ENCODE results near the gene DCHS2.

Gene DCHS2, protein sequence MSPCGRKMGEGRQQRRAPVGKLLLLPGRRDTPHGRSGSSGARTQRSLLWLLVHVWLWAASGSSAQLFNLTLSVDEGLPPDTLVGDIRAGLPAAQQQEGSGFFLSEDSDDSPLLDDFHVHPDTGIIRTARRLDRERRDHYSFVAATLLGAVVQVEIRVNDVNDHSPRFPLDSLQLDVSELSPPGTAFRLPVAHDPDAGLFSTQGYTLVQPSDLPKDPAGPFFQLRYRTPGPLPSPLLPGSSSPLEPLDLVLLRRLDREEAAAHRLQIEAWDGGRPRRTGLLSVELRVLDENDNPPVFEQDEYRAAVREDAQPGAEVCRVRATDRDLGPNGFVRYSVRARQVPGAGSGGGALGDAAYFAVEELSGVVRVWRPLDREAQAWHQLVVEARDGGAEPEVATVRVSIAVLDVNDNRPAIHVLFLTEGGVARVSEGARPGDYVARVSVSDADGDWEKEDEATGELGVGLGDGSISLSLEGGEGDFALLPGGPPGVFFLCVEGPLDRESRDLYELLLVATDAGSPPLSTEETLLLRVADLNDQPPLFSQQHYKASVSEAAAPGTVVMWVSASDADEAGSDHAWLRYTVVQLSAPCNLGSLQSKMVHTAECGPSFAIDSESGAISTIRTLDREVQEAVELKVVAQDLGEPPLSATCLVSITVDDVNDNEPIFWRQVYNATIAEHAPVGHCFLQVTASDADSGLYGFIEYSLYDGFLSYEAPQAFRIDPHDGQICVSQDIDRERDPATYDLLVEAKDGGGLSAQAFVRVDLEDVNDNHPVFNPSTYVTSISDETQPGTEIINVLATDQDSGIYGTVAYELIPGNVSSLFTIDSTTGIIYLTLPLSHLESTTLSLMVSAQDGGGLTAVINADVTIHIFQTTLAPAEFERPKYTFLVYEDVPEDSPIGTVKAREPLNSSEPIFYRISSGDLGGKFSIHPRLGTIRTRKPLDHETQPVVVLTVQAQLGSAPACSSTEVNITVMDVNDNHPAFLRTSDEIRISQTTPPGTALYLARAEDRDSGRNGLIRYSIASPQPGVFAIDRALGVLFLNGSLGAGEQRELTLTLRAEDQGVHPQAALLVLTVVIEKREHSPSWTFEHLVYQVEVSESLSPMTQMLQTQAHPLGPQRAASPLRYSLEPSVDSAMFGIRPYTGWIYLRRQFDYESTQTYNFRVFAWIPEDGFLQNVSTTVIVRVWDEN (N-terminal part only)

DNA sequence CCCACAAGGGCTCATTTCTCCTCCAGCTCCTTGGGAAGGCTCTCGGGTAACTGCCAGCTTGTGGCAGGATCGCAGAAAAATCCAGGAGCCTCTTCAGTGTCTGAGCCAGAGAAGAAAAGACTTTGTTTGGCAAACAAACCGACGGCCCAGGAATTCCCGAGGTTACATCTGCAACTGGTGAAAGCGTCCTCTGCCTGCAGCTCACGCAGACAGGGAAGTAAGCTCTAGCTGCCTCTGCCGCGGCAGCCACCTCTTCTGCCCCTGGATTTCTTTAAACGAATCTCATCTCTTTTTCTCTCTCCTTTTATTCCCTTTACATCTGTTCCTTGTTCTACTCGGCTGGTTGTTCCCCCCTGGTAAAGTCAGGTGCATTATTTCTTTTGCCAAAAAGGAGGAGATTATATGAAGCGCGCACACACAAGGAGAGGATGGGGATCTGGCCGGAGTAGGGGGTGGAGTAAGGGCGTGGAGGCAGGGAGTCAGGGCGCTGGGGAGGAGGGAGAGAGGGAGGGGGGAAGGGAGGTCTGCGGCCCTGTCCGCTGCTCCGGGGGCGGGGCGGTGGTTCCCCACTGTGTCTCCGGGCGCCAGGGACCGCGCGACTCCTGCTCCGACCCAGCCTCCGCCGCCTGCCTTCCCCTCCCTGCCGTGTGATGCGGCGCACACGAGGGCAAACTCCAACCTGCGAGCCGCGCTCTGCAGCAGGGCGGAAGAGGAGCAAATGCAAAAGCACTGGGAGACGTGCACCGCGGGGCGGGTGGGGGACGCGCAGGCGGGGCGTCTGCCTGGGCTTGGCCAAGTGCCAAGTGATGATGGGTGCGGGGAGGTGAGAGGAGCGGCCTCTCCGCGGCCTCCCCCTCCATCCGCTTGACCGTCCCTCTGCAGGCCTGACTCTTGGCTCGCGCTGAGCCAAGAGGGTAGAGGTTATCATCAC, at the start of gene DCHS2:
Gene DCHS2, minus strand, starts transcription at position 459 of the 931 bp plus-strand sequence. Its CDS starts 444 bp downstream, at position 15.
- TF ChIP-seq, protein P1, sequence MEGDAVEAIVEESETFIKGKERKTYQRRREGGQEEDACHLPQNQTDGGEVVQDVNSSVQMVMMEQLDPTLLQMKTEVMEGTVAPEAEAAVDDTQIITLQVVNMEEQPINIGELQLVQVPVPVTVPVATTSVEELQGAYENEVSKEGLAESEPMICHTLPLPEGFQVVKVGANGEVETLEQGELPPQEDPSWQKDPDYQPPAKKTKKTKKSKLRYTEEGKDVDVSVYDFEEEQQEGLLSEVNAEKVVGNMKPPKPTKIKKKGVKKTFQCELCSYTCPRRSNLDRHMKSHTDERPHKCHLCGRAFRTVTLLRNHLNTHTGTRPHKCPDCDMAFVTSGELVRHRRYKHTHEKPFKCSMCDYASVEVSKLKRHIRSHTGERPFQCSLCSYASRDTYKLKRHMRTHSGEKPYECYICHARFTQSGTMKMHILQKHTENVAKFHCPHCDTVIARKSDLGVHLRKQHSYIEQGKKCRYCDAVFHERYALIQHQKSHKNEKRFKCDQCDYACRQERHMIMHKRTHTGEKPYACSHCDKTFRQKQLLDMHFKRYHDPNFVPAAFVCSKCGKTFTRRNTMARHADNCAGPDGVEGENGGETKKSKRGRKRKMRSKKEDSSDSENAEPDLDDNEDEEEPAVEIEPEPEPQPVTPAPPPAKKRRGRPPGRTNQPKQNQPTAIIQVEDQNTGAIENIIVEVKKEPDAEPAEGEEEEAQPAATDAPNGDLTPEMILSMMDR (IDR thresholded peaks at IDR 0.05), result 0 out of 2 replicates have a peak, but pooled peaks have one; percentile 10
- TF ChIP-seq ZFX (IDR thresholded peaks at IDR 0.05; ENCODE audit: borderline replicate concordance), result no peak
- peak within 1 kb of the TSS; percentile 35; the same call in 1 of the 2 replicates for H3K27ac ChIP-seq

DNA sequence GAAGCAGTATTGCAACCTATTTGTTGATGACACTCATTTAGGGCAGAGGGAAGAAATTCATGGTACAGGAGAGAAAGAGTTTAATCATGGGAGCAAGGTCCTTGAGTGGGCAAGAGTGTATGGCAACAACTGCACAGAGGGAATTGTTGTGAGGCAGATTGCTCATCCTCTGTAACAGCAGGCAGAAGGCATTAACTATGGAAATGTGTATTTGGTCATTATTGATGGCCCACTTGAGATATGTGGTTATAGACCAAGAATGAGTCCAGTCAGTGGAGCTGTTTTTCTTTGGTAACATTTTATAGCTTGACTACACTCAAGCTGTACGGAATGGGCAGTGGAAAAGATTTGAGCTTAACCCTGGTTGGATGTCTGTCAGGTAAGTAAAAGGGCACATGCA, 42.7 kb upstream of the DCHS2 start:
- TF ChIP-seq, protein P1 (IDR thresholded peaks at IDR 0.05), result no peak
- TF ChIP-seq ZFX (IDR thresholded peaks at IDR 0.05; ENCODE audit: borderline replicate concordance), result no peak

DNA sequence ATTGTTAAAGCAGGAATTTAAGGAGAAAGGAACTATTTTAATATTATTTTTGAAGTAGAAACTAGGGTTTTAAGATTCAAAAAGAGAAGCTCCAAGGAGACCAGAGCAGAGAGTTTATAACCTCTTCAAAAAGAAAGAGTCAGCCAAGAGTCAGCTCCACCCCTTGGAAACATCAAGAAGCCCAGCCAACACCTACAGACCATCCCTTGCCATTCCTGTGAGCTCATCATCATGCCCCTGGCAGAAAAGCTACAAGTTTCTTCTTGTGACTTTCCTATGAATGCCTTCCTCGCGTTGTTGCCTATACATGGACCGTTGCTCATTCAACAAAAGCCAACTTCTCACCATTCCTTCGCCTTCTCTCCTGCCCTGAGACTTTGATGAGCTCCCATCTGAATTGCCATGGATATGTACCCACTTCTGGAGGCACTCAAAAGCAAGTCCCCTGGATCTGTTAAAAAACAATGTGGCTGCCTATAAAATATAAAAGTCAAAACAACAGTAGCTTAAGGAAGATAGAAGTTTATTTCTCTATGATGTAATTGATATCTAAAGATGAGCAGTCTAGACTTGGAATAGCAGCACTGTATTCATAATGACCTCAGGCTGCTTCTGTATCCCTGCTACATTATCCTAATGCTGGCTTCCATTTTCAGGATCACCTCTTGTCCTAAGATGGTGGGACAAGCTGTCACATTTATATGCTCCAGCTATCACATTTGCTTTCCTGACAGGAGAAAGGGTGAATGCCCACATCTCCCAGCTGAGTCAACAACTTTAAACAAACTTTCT, 38.3 kb upstream of the DCHS2 start:
- no peak overlapping the region for H3K27ac ChIP-seq
- TF ChIP-seq ZFX (IDR thresholded peaks at IDR 0.05; ENCODE audit: borderline replicate concordance), result no peak
- TF ChIP-seq, protein P1 (IDR thresholded peaks at IDR 0.05), result no peak

More for the DNA sequence above, 42.7 kb upstream of the DCHS2 start:
- no peak overlapping the region for H3K27ac ChIP-seq

DNA sequence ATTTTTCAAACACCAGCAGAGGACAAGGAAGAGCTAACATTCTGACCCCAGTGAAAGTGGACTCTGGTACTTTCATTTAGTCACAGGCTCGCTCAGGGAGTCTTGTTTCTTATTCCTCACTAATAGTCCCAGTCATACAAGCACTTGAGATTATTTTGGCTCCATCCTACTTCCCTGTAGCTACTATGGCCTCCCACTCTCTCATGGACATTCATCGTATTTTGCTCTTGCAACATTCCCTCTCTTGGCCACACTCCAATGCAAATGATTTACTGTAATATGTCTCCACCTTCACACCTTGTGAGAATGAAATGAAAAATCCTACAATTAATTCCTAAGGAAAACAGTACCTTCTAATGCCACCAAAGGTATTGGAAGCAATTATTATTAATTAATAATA, 37.3 kb upstream of the DCHS2 start:
- no peak overlapping the region for H3K27ac ChIP-seq
- no peak for TF ChIP-seq ZFX (IDR thresholded peaks at IDR 0.05; ENCODE audit: borderline replicate concordance)
- TF ChIP-seq, protein P1 (IDR thresholded peaks at IDR 0.05), result no peak

DNA sequence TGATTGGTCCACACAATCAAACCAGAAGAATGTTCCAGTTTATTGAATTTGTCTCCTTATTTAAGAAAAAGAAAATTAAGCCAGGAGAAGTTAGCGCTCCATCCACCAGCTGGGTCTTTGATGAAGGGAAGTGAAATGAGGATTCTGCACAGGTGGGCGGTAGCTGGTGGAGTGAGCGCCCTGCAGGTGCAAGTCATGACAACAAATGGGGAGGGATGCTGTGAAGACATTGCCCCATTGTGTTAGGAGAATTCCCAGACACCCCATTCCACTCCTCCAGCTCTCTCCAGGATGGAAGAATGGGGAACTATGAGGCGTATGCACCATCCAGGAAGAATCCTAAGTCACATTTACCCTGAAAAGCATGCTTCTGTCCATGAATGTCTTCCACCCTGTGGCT, 35.7 kb upstream of the DCHS2 start:
- H3K27ac ChIP-seq, result no peak overlapping the region
- no peak for TF ChIP-seq ZFX (IDR thresholded peaks at IDR 0.05; ENCODE audit: borderline replicate concordance)
- TF ChIP-seq, protein P1 (IDR thresholded peaks at IDR 0.05), result no peak
